Central memory CD4-positive, alpha-beta T cell (primary cell): Measurements from ENCODE around the gene FSD2.

Source experiments
- DNase-seq: peaks from one replicate; pipeline ENCODE4 v3.0.0; 2022
- total RNA-seq, 3 experiments: gene quantifications; one replicate each; lab custom pipeline; 2026; lab: John Stamatoyannopoulos, UW

The FSD2 gene
- total RNA-seq, result 0 reads per million in 3 experiments

GRCh38 chr15:82805994-82806406, at the start of gene FSD2:
Gene FSD2, minus strand, starts transcription at chr15:82806069. Its CDS starts 18,679 bp downstream, at chr15:82787390.
- no peak for DNase-seq

- DNase-seq, result no peak
Measured at GRCh38 chr15:82854554-82854953, 48.7 kb upstream of the FSD2 start.

- DNase-seq, result no peak
Measured at GRCh38 chr15:82852941-82853561, 47.2 kb upstream of the FSD2 start.

GRCh38 chr15:82851981-82852511, 46.2 kb upstream of the FSD2 start:
- no peak for DNase-seq

GRCh38 chr15:82851306-82851850, 45.5 kb upstream of the FSD2 start:
- no peak for DNase-seq

- DNase-seq, result no peak
Measured at GRCh38 chr15:82850731-82851130, 44.9 kb upstream of the FSD2 start.

GRCh38 chr15:82849556-82850512, 44.0 kb upstream of the FSD2 start:
- peak; percentile 27 for DNase-seq

GRCh38 chr15:82848241-82848993, 42.5 kb upstream of the FSD2 start:
- DNase-seq, result no peak

GRCh38 chr15:82847703-82848102, 41.8 kb upstream of the FSD2 start:
- no peak for DNase-seq

- no peak for DNase-seq
Measured at GRCh38 chr15:82846621-82847020, 40.8 kb upstream of the FSD2 start.

- DNase-seq, result no peak
Measured at GRCh38 chr15:82845686-82846085, 39.8 kb upstream of the FSD2 start.

- DNase-seq, result no peak
Measured at GRCh38 chr15:82843566-82843965, 37.7 kb upstream of the FSD2 start.

GRCh38 chr15:82840166-82840565, 34.3 kb upstream of the FSD2 start:
- no peak for DNase-seq

- no peak for DNase-seq
Measured at GRCh38 chr15:82839136-82839535, 33.3 kb upstream of the FSD2 start.

- DNase-seq, result no peak
Measured at GRCh38 chr15:82838096-82838735, 32.3 kb upstream of the FSD2 start.

GRCh38 chr15:82835391-82835917, 29.6 kb upstream of the FSD2 start:
- no peak for DNase-seq

GRCh38 chr15:82833362-82833682, 27.5 kb upstream of the FSD2 start:
- DNase-seq, result no peak

GRCh38 chr15:82832601-82833361, 26.9 kb upstream of the FSD2 start:
- no peak for DNase-seq

GRCh38 chr15:82831894-82832600, 26.2 kb upstream of the FSD2 start:
- no peak for DNase-seq

- no peak for DNase-seq
Measured at GRCh38 chr15:82830427-82831173, 24.7 kb upstream of the FSD2 start.
